22Rv1 (cell line): ENCODE measurements around the gene CNKSR3.

ENCODE experiments used
- H3K27ac ChIP-seq: fragments of 450-650 bp; 2 replicates; pipeline ENCODE4 v1.5.1; 2017
- ZFX ChIP-seq: fragments of 450-650 bp; IDR thresholded peaks from 2 replicates; pipeline ENCODE4 v1.6.1; 2017; ENCODE audit warnings: antibody characterized with exemption, borderline replicate concordance
- TF ChIP-seq, protein P1 (sequence below): fragments of 450-650 bp; IDR thresholded peaks from 2 replicates; pipeline ENCODE4 v1.5.1; 2017; ENCODE audit warnings: mild to moderate bottlenecking

CNKSR3 gene

DNA sequence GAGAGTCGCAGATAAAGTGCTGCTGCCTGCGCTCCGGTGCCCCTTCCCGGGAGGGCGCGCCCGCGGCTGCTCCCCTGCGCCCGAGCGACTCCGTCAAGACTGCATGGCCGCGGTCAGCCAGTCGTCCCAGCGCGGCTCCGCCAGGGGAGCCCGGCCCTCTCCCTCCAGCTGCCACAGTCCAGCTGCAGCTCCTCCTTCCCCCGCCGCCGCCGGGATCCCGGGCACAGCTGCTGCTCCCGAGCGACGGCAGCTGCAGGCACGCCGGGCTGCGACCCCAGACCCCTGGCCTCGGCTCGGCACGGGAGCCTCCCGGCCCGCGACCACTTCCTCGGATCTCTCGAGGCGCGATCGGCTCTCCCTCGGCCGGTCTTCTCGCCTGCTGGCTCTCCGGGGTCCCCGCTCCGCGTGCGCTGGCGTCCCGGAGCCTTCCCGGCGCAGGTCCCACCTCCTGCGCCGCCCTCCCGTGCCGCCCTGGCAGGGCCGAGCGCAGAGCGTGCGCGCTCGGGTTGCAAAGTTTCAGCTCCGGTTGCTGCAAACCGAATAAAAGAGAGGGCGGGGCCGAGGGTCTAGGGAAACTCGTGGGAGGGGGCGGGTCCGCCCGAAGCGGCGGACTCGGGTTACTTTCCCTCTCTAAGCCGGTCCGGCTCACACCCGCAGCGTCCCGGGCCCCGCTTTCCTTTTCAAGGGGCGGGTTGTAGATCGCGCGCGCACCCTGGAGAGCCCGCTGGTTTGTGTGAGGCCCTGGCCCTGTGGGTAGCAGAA, at the start of gene CNKSR3:
CNKSR3 (minus strand) TSS at position 542 of the 762 bp plus-strand sequence. CDS start 571 bp downstream, outside the sequence.
- TF ChIP-seq, protein P1, sequence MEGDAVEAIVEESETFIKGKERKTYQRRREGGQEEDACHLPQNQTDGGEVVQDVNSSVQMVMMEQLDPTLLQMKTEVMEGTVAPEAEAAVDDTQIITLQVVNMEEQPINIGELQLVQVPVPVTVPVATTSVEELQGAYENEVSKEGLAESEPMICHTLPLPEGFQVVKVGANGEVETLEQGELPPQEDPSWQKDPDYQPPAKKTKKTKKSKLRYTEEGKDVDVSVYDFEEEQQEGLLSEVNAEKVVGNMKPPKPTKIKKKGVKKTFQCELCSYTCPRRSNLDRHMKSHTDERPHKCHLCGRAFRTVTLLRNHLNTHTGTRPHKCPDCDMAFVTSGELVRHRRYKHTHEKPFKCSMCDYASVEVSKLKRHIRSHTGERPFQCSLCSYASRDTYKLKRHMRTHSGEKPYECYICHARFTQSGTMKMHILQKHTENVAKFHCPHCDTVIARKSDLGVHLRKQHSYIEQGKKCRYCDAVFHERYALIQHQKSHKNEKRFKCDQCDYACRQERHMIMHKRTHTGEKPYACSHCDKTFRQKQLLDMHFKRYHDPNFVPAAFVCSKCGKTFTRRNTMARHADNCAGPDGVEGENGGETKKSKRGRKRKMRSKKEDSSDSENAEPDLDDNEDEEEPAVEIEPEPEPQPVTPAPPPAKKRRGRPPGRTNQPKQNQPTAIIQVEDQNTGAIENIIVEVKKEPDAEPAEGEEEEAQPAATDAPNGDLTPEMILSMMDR, result no peak
- no peak for TF ChIP-seq ZFX
- peak within 1 kb of the TSS; percentile 93 for H3K27ac ChIP-seq

DNA sequence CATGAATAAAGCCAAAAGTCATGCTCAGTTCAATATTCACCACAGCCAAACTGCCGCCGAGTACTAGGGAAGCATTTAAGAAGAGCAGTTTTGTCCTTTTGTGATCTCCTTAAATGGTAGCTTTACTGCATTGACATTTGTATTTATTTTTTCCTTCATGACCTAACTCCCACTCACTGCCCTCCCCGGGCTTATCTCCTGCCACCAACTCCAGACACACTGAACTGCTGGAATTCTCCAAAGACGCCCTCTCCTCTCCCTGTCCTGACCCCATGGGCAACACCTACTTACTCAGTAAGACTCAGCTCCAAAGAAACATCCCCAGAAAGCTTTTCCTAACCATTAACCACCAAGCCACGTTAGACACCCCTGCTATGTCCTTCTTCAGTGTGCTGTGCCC, 48.5 kb upstream of the CNKSR3 start:
- TF ChIP-seq ZFX, result no peak
- TF ChIP-seq, protein P1, result no peak
- H3K27ac ChIP-seq, result no peak overlapping the region

DNA sequence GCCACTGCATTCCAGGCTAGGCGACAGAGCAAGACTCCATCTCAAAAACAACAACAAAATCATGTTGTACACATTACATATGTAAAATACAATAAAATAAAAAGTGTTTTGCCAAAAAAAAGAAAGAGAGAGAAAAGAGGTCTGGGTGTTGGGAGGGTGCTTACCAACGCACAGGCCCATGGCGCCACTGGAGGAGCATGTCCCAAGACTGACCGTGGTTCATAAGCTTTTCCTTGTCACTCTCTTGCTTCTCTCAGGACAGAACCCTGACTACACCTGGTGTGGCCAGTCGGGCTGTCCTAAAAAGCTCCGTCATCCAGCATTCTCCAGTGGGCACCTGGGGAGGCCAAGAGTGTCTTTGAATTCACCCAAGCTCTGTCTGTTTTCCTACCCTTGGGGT, 48.0 kb upstream of the CNKSR3 start:
- no peak overlapping the region for H3K27ac ChIP-seq
- TF ChIP-seq, protein P1, result no peak
- no peak for TF ChIP-seq ZFX

DNA sequence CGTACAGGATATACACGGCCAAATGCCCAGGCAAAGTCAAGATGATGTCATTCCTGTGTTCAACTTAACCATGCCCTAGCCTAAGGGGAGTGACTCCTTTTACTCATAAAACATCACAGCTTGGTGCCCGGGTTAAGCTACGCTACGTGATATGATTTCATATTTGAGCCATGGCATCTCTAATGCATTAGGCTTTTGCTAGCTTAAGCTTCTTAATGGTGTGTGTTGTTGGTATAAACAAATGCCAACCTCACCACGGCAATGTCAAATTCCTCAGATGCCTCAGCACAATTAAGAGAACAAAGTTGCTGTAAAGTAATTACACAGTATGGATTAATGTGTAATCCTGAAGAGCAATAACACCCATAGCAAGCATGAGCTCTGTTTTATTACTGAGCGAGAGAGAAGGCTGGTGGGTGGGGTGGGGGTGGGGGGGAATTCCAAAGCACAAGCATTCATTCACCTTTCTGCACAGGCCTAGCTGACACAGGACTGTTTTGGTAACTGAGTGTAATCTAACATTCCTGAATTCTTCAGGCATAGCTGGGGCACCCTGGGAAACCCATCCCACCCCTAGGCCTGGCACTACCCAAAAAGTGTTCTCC, 44.7 kb upstream of the CNKSR3 start:
- peak overlapping the region; percentile 27; the same call in 1 of the 2 replicates for H3K27ac ChIP-seq
- no peak for TF ChIP-seq ZFX
- TF ChIP-seq, protein P1, result no peak

DNA sequence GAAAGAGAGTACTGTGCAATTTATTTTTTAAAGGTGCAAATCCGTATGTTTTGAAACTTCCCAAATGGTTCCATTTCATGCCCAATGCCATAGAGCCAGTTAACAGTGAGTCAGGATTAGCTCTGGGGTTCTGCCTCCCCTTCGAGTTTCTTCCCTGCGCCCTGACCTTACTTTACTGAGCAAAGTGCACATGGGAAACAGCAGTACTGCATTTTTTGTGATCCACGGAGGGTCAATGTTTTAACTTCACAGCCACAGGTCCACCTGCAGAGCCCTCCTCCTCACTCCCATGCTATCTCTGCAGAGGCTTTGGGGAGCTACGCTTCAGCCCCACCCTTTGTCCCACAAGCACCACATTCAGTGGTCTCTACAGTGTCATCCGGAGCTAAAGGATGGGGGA, 44.0 kb upstream of the CNKSR3 start:
- no peak for TF ChIP-seq ZFX
- TF ChIP-seq, protein P1, result no peak
- peak overlapping the region; percentile 27; the same call in 1 of the 2 replicates for H3K27ac ChIP-seq

DNA sequence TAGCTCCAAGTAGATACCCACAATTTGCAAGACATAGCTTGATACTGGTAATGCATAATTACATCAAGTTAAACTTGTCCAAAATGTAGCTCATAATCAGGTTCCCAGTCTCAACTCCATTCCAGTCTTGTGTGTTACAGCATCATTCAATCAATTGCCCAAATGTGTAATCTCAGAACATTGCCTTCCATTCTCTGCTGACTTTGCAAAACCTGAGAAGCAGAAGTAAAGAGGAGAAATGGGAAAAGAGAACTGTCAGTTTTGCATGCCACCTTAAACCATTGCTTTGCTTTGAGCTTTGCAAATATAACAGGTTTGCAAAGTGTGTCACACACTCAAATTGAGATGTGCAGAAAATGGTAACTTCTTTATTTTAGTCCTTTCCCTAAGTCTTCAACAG, 40.3 kb upstream of the CNKSR3 start:
- TF ChIP-seq ZFX, result no peak
- TF ChIP-seq, protein P1, result no peak

DNA sequence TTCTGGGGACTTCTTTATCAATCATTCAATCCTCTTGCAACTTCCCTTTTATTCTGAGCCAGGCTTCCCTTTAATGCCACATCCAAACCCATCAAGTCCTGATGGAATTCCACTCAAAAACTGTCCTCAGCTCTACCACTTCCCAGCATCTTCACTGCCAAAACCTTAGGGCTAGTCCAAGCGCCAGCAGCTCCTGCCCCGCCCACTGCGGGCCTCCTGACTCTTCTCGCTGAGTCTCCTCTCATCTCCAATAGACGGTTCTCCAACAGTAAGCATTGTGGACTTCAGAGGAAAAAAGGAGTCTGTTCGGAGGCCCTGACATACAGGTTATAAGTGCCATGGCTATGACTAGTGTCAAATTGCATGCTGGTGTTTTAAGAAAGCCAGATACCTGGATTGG, 38.7 kb upstream of the CNKSR3 start:
- TF ChIP-seq, protein P1, result no peak
- TF ChIP-seq ZFX, result no peak
- no peak overlapping the region for H3K27ac ChIP-seq

More for the DNA sequence above, 40.3 kb upstream of the CNKSR3 start:
- H3K27ac ChIP-seq, result no peak overlapping the region
